GM21786 (cell line): ENCODE data around the gene GBP7.
"Not testable (repeated sequence)": the region's sequence is repeated elsewhere in the genome, so short reads cannot be mapped to it uniquely, and the experiment has no call there.

Source experiments
- ATAC-seq: cut with Tn5 transposase; IDR thresholded peaks from one replicate; pipeline ENCODE4 v1.9.1; 2021; ENCODE audit not compliant: unreplicated experiment

The GBP7 gene

DNA sequence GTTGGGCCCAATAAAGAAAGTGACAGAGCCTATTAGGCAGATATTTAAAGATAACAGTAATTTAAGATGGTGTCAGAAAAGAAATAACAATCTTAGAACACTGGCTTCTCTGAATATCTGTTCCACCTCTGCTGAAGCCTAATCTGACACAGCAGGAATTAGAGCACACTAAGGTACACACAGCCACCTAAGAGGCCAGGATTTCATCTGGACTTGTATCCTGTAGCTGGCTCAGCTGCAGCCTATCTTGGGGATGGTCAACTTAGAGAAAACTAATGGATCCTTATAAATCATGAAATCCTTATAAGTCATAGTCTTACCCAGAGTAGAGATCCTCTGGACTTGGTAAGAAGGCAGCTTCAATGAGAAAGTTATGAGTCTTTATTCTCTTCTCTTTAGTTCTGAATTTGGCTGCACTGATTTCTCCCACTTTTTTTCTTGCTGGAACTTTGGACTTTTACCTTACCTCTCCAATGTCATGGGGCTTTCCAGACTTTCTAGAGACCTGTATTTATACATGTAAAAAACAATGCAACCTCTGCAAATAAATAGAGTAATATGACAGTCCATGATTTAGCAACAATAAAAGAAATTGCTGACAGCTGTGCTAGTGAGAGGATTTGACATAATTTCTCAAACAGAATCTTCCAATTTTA lies at the start of gene GBP7:
Gene GBP7, minus strand, starts transcription at position 403 of the 656 bp plus-strand sequence. CDS start 4,068 bp downstream, outside the sequence.
- ATAC-seq = no peak

GRCh38 chr1:89221341-89221740 lies 45.5 kb upstream of the GBP7 start:
- ATAC-seq = no peak

DNA sequence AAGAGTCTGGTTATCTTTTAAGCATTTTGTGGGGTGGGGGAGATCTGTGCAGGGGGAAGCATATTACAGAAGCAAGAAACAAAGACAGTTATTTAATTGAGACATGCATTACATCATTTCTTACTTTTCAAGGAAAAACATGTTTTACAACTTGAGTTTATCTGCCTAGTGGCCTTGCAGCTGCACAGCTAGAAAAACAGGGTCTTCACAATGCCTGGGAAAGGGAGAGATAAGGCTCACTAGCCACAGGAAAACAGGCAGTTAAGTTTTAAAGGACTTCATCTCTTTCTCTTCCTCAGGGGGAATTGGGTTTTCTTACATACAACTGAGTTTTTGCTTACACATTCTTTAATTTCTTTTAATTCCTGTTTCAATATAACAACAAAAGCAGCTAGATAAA lies 44.0 kb upstream of the GBP7 start:
- not testable (repeated sequence) for ATAC-seq

GRCh38 chr1:89218941-89219340 lies 43.1 kb upstream of the GBP7 start:
- not testable (repeated sequence) for ATAC-seq

DNA sequence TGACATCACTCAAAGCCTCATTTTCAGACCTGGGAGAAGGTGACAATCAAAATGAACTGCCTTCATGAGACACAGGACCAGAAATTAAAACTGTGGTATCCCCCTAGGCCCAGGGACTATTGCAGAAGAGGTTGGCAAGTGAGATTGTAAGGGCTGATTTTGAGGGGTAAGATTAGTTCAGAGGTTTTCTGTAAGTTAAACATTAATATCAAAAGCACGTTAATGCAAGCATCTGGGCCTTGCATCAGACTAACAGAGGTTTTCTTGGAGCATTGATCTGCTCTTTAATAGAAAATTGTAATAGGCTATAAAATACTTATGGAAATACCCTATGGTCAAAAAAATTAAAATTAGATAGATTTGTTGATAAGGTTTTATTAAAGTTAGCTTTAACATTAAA lies 37.5 kb upstream of the GBP7 start:
- ATAC-seq = no peak

GRCh38 chr1:89211035-89211634 lies 35.3 kb upstream of the GBP7 start:
- ATAC-seq = no peak

DNA sequence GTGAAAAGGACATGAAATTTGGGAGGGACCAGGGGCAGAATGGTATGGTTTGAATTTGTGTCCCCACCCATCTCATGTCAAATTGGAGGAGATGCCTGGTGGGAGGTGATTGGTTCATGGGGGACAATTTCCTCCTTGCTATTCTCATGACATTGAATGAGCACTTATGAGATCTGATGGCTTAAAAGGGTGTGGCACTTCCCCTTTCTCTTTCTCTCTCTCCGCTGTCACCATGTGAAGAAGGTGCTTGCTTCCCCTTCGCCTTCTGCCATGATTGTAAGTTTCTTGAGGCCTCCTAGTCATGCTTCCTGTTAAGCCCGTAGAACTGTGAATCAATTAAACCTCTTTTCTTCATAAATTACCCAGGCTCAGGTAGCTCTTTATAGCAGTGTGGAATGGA lies 30.6 kb upstream of the GBP7 start:
- ATAC-seq = no peak

DNA sequence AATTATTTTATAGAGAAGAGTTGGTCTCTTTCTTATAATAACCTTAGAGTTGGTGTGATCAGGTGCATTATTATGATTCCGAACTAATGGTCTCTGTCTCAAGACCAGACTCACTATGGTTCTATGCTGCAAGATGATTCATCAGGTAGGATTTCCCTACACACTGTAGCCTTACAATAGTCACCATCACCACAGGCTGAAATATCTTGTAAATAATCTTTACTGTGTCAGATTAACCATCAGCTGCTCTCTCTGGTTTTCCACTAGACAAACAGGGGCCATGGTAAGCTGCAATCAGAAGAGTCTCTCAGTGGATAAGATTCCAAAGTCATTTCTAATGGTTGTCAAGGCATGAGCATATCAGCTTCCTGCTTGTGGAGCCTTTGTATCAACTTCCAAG lies 27.4 kb upstream of the GBP7 start:
- ATAC-seq = no peak

DNA sequence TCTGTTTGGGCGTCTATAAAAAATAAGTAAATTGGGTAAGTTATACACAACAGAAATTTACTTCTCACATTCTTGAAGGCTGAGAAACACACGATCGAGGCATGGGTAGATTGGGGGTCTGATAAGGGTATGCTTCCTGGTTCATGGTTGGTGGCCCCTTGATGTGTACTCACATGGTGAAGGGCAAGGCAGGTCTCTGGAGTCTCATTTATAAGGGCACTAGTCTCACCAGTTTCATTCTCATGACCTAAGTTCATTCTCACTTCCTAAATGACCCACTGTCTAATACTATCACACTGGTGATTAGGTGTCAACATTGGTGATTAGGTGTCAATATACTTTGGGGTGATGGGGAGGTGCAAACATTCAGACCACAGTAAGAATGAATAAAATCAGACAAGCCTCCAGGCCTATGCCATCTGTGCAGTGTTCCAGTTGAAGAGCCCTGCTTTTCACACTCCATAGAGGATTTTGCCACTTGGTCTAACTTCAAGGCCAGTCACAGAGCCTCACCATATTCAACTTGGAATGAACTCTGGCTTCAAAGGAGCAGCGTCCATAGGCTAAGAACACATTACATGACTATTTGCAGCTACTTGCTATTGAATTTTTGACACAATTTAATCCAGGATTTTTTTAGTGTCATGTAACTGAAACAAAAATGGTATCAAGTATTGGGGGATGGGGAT lies 25.4 kb upstream of the GBP7 start:
- peak; percentile 87 for ATAC-seq

DNA sequence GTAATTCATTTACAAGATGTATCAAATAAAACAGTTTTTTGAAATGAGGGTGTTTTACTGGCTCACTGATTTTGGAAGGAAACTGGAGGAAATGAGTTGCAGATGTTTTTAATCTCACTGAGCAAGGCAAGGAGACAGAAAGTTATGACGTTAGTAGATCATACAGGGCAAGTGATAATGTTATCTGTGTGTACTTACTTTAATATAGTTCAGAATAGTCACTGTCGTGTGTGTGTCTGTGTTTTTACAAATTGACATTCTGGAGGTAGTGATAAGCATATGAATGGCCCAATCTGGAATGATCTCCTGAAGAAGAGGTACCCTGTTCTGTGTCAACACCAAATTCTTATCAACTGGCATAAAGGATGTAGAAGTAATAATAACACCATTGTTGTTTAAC lies 24.9 kb upstream of the GBP7 start:
- no peak for ATAC-seq

DNA sequence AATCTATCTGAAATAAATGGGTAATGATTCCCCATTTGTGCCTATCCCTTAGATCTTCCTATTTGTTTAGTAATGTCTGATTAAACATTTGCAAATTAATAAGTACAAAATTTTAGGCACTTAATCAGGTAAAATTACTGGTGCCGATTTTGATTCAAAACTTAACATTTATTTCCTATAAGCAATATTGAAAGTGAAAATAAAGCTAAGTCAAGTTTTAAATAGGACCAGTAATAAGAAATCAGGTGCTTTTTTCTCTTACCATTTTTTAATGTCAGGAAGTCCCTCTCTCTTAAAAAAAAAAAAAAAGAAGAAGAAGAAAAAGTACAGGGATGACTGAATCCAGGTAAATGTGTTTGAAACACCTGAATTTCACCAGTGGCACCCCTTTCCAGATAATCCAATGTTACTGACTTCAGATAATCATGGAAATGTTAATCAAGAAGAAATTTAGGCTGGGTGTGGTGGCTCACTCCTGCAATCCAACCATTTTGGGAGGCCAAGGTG lies 23.8 kb upstream of the GBP7 start:
- no peak for ATAC-seq

DNA sequence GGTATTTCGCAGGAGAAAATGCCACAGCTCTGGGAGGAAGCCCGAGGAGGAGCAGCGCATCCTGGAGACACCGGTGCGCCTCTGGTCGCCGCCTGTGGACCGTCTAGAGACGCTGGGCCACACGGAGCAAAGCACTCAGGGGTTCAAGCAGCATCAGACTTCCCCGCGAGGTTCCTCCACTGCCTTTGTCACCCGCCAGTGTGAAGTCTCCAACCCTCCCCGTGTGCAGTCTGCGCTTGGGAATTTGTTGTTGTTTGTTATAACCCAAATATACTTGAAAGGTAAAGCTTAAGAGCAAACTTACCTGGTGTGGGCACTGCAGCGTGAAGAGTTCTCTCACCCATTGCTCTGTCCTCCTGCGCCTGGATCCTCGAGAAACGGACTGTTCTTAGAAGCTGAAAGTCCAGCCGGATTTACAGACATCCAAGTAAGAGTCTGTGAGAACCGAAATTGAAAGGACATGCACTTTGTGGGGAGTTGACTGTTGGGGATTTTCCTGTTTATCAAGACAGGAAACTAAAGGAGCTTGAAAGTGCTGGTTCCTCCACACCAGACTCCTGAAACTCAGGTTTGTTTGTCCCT lies 22.8 kb upstream of the GBP7 start, which contains the start of gene GBP4:
Gene GBP4, minus strand, starts transcription at position 452 of the 582 bp plus-strand sequence. Its CDS starts 108 bp downstream, at position 344.
- peak; percentile 38 for ATAC-seq

GRCh38 chr1:89198081-89198480 lies 22.3 kb upstream of the GBP7 start:
- ATAC-seq = no peak

DNA sequence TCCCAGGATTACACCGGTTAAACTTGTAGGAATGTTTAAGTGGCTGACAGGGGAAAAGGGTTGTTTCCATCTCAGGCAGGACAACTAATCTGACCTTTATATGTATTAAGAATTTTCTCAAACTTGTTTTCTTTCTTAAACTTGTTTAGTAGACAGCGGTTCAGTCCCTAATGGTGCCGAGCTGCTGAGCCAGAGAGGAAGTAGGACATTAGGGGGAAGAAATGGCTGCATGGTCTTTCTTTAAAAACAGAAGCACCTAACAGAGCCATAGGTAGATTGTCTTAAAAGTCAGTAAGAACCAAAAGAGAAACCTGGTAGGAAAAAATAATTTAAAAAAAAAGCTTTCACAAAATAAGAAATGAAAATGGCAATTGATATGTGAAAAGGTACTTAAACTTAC lies 19.7 kb upstream of the GBP7 start:
- no peak for ATAC-seq

DNA sequence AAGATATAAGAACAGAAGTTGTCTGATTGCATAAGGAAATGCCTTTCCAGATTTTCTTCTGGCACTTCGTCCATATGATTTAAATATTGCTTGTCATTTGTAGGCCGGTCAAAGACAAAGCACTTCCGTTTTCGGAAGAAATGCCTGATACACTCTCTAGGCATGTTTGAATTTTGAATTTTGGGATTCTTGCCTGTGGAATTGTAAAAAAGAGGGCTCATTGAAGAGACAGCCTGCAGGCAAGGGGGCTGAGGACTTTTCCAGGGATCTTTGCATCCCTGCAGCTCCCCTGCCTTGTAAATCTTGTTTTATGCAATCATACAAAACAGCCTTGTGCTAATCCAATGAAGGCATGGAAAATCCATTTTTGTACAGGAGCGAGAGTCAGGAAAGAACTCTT lies 15.5 kb upstream of the GBP7 start:
- no peak for ATAC-seq

GRCh38 chr1:89190017-89190416 lies 14.2 kb upstream of the GBP7 start:
- ATAC-seq = no peak

GRCh38 chr1:89179343-89179742 lies 3.5 kb upstream of the GBP7 start:
- ATAC-seq = no peak

- no peak for ATAC-seq
Measured at GRCh38 chr1:89176971-89177370, 1.2 kb upstream of the GBP7 start.

DNA sequence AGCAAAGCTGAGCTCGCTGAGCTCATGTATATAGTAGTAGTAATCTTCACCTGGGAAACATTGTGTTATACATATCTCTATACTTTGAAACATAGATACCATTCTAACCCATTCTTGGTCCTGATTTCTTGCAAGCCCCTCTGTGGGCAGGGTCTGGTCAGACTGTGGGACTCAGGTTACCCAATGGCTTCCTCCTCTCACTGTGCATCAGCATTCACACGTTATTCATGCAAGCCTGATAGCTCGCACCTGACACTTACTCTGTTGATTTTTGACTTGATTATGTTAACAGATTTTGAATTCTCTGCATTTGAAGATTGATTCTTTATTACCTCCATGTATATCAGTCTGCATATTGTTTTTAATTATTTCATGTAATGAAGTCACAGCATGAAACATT lies 1.3 kb downstream of the GBP7 start:
- ATAC-seq = no peak

DNA sequence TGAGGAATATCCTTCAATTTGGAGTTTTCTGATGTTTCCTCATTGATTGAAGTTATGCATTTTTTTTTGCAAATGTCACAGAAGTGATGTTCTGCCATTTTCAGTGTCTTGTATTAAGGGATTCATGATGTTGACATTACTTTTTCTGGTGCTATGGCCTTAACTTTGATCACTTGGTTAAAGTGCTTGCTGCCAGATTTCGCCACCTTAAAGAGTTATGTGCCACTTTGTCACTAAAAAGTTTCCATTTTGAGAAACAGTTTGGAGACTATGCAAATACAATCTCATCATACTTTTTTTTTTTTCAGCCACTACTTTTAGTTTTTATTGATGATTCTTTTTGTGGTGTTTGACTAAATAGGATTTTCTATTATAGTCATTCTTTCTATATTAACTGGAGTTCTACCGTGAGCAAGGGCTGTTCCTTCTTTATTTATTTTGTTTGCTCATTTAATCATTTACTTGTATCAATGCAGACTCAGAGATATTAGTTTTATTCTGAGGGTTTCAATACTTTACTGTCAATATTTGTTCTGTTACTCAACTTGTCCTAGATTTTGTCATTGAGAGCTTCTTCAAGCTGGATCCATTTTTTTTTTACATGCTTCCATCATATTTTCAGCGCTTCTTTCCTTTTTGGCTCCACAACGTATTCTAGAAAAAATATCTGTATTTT lies 3.2 kb downstream of the GBP7 start:
- ATAC-seq = no peak

GRCh38 chr1:89171067-89171438 lies 4.8 kb downstream of the GBP7 start:
- no peak for ATAC-seq
